Naive thymus-derived CD8-positive, alpha-beta T cell (primary cell): ENCODE data around the gene DLK1. TPM values are rescaled to one million over a fixed set of nuclear protein-coding genes. Genes with fewer than 3 reads are reported as not detected.

Source experiments
- ATAC-seq, 2 donors: fragments of 150-1000 bp; cut with Tn5 transposase in 1 of 2; sonication (Bioruptor Pico), chemical (Tn5 transposase) in 1 of 2; 1 replicate in 1 of 2; 2 replicates in 1 of 2; pipeline ENCODE4 v1.10.0; 2021; ENCODE audit warnings: mild to moderate bottlenecking in 2 of 2, moderate library complexity in 2 of 2
- POLR2A ChIA-PET: fragments of 350-600 bp; sonication (Branson Sonifier 250); formaldehyde crosslinking; loops from one replicate; lab custom pipeline; 2021; ENCODE audit warnings: antibody characterized with exemption; lab: Charles Lee
- DNase-seq, 10 donors: peaks; one replicate each; pipeline versions ENCODE4 v3.0.0 to v3.0.0-alpha.2; 2020 to 2022
- H3K27ac Mint-ChIP-seq, 10 donors: one replicate each; pipeline ENCODE4 v1.8.0; 2020 to 2022; ENCODE audit warnings: mild to moderate bottlenecking in 10 of 10, mixed read lengths in 10 of 10, moderate library complexity in 4 of 10, inconsistent platforms in 1 of 10
- H3K27me3 Mint-ChIP-seq, 5 donors: one replicate each; pipeline ENCODE4 v1.8.0; 2021 to 2022; ENCODE audit warnings: mixed read lengths in 5 of 5
- H3K36me3 Mint-ChIP-seq, 3 donors: one replicate each; pipeline ENCODE4 v1.8.0; 2020 to 2022; ENCODE audit warnings: mixed read lengths in 3 of 3, mild to moderate bottlenecking in 2 of 3, inconsistent platforms in 1 of 3
- H3K4me1 Mint-ChIP-seq, 4 donors: one replicate each; pipeline ENCODE4 v1.8.0; 2021 to 2022; ENCODE audit warnings: mixed read lengths in 4 of 4
- H3K4me3 Mint-ChIP-seq, 10 donors: one replicate each; pipeline ENCODE4 v1.8.0; 2020 to 2022; ENCODE audit warnings: mild to moderate bottlenecking in 10 of 10, mixed read lengths in 10 of 10, moderate library complexity in 6 of 10, inconsistent platforms in 1 of 10
- H3K9me3 Mint-ChIP-seq, 9 donors: one replicate each; pipeline ENCODE4 v1.8.0; 2020 to 2022; ENCODE audit warnings: mixed read lengths in 9 of 9, mild to moderate bottlenecking in 3 of 9, inconsistent platforms in 1 of 9, moderate library complexity in 1 of 9
- polyA plus RNA-seq, 3 donors: library from polyadenylated mRNA; unstranded; fragments of 300-500 nt; fragmentation: Illumina TruSeq; gene quantifications; one replicate each; pipeline ENCODE4 v1.2.3, GENCODE V29; 2021
- total RNA-seq, 8 experiments: library from RNA in 2 of 8; stranded (reverse) in 2 of 8; gene quantifications; one replicate each; pipeline ENCODE4 v1.2.3 and lab custom pipeline; 2021 to 2026

DLK1 gene
- total and polyA plus RNA-seq, 5 experiments from 2014 or later, result not detected

- H3K4me3 Mint-ChIP-seq, result no peak overlapping the region
- no peak overlapping the region for H3K27ac Mint-ChIP-seq
- H3K9me3 Mint-ChIP-seq, result no peaks in the 10 kb centered on the region
- H3K36me3 Mint-ChIP-seq, result no peaks in the 10 kb centered on the region
- POLR2A ChIA-PET, result no interaction called here
- DNase-seq (no peak), ATAC-seq (no peak)
- peaks cover 0 to 2% (median 0%) of the 10 kb centered on the region in 4 donors for H3K4me1 Mint-ChIP-seq
- peaks cover 0 to 56% (median 29%) of the 10 kb centered on the region in 5 donors for H3K27me3 Mint-ChIP-seq
Measured at GRCh38 chr14:100696008-100696407, 30.7 kb upstream of the DLK1 start.

GRCh38 chr14:100696590-100696989 lies 30.1 kb upstream of the DLK1 start:
- no peaks in the 10 kb centered on the region for H3K36me3 Mint-ChIP-seq
- POLR2A ChIA-PET, result no interaction called here
- H3K27me3 Mint-ChIP-seq, result peaks cover 0 to 54% (median 29%) of the 10 kb centered on the region in 5 donors
- no peak overlapping the region for H3K27ac Mint-ChIP-seq
- no peak for DNase-seq
- no peaks in the 10 kb centered on the region for H3K9me3 Mint-ChIP-seq
- no peak for ATAC-seq
- H3K4me3 Mint-ChIP-seq, result no peak overlapping the region
- peaks cover 0 to 2% (median 0%) of the 10 kb centered on the region in 4 donors for H3K4me1 Mint-ChIP-seq

- no peaks in the 10 kb centered on the region for H3K36me3 Mint-ChIP-seq
- H3K4me1 Mint-ChIP-seq, result peaks cover 0 to 2% (median 0%) of the 10 kb centered on the region in 4 donors
- ATAC-seq (no peak), DNase-seq (no peak)
- no peak overlapping the region for H3K4me3 Mint-ChIP-seq
- H3K27me3 Mint-ChIP-seq, result peaks cover 0 to 43% (median 20%) of the 10 kb centered on the region in 5 donors
- POLR2A ChIA-PET, result no interaction called here
- no peaks in the 10 kb centered on the region for H3K9me3 Mint-ChIP-seq
- no peak overlapping the region for H3K27ac Mint-ChIP-seq
Measured at GRCh38 chr14:100698066-100698465, 28.6 kb upstream of the DLK1 start.

- POLR2A ChIA-PET, result no interaction called here
- H3K27me3 Mint-ChIP-seq, result peaks cover 0 to 37% (median 23%) of the 10 kb centered on the region in 5 donors
- H3K9me3 Mint-ChIP-seq, result no peaks in the 10 kb centered on the region
- H3K4me3 Mint-ChIP-seq, result no peak overlapping the region
- no peak for DNase-seq
- no peak for ATAC-seq
- H3K36me3 Mint-ChIP-seq, result no peaks in the 10 kb centered on the region
- H3K27ac Mint-ChIP-seq, result no peak overlapping the region
- peaks cover 0 to 2% (median 0%) of the 10 kb centered on the region in 4 donors for H3K4me1 Mint-ChIP-seq
Measured at GRCh38 chr14:100698666-100699448, 27.8 kb upstream of the DLK1 start.

GRCh38 chr14:100701314-100701713 lies 25.4 kb upstream of the DLK1 start:
- DNase-seq (no peak), ATAC-seq (no peak)
- POLR2A ChIA-PET, result no interaction called here
- Mint-ChIP-seq H3K4me3 (no peak overlapping the region), H3K27ac (peak overlapping the region in 1 of 10 donors; percentile 20), H3K4me1 (peaks cover 0 to 2% (median 0%) of the 10 kb centered on the region in 4 donors), H3K27me3 (peaks cover 0 to 36% (median 21%) of the 10 kb centered on the region in 5 donors), H3K36me3 (no peaks in the 10 kb centered on the region), H3K9me3 (no peaks in the 10 kb centered on the region)

GRCh38 chr14:100702590-100702989 lies 24.1 kb upstream of the DLK1 start:
- H3K36me3 Mint-ChIP-seq, result no peaks in the 10 kb centered on the region
- ATAC-seq (no peak), DNase-seq (no peak)
- H3K4me1 Mint-ChIP-seq, result peaks cover 0 to 5% (median 0%) of the 10 kb centered on the region in 4 donors
- POLR2A ChIA-PET, result no interaction called here
- H3K4me3 Mint-ChIP-seq, result no peak overlapping the region
- no peaks in the 10 kb centered on the region for H3K9me3 Mint-ChIP-seq
- H3K27ac Mint-ChIP-seq, result no peak overlapping the region
- H3K27me3 Mint-ChIP-seq, result peaks cover 2 to 35% (median 15%) of the 10 kb centered on the region in 5 donors

GRCh38 chr14:100703386-100704220 lies 23.1 kb upstream of the DLK1 start:
- Mint-ChIP-seq H3K9me3 (no peaks in the 10 kb centered on the region), H3K27me3 (peaks cover 3 to 33% (median 11%) of the 10 kb centered on the region in 5 donors), H3K4me3 (no peak overlapping the region), H3K36me3 (no peaks in the 10 kb centered on the region), H3K4me1 (peaks cover 0 to 5% (median 0%) of the 10 kb centered on the region in 4 donors), H3K27ac (peak overlapping the region in 1 of 10 donors; percentile 49)
- no peak for ATAC-seq
- POLR2A ChIA-PET, result no interaction called here
- DNase-seq, result no peak

GRCh38 chr14:100706200-100706599 lies 20.5 kb upstream of the DLK1 start:
- ATAC-seq (no peak), DNase-seq (no peak)
- Mint-ChIP-seq H3K4me1 (peaks cover 0 to 4% (median 2%) of the 10 kb centered on the region in 4 donors), H3K4me3 (no peak overlapping the region), H3K9me3 (no peaks in the 10 kb centered on the region), H3K36me3 (no peaks in the 10 kb centered on the region), H3K27ac (no peak overlapping the region), H3K27me3 (peaks cover 6 to 34% (median 19%) of the 10 kb centered on the region in 5 donors)
- POLR2A ChIA-PET, result no interaction called here

- POLR2A ChIA-PET, result no interaction called here
- ATAC-seq (no peak), DNase-seq (no peak)
- H3K4me3 Mint-ChIP-seq, result no peak overlapping the region
- H3K27ac Mint-ChIP-seq, result peak overlapping the region in 1 of 10 donors; percentile 4
- H3K9me3 Mint-ChIP-seq, result no peaks in the 10 kb centered on the region
- no peaks in the 10 kb centered on the region for H3K36me3 Mint-ChIP-seq
- peaks cover 6 to 39% (median 23%) of the 10 kb centered on the region in 5 donors for H3K27me3 Mint-ChIP-seq
- H3K4me1 Mint-ChIP-seq, result peaks cover 0 to 4% (median 2%) of the 10 kb centered on the region in 4 donors
Measured at GRCh38 chr14:100706860-100707259, 19.8 kb upstream of the DLK1 start.

GRCh38 chr14:100708425-100709288 lies 18.0 kb upstream of the DLK1 start:
- Mint-ChIP-seq H3K36me3 (no peaks in the 10 kb centered on the region), H3K4me3 (no peak overlapping the region), H3K4me1 (peaks cover 0 to 7% (median 3%) of the 10 kb centered on the region in 4 donors), H3K9me3 (no peaks in the 10 kb centered on the region), H3K27ac (no peak overlapping the region), H3K27me3 (peaks cover 7 to 47% (median 31%) of the 10 kb centered on the region in 5 donors)
- ATAC-seq (no peak), DNase-seq (no peak)
- POLR2A ChIA-PET, result no interaction called here

- ATAC-seq, result no peak
- H3K27ac Mint-ChIP-seq, result no peak overlapping the region
Measured at GRCh38 chr14:100709289-100710284, 17.1 kb upstream of the DLK1 start.

More at GRCh38 chr14:100709289-100710284, 17.1 kb upstream of the DLK1 start:
- Mint-ChIP-seq H3K36me3 (no peaks in the 10 kb centered on the region), H3K4me1 (peaks cover 0 to 7% (median 4%) of the 10 kb centered on the region in 4 donors), H3K9me3 (no peaks in the 10 kb centered on the region), H3K27me3 (peaks cover 11 to 44% (median 31%) of the 10 kb centered on the region in 5 donors), H3K4me3 (no peak overlapping the region)
- DNase-seq, result peak in 1 of 10 donors; percentile 27
- POLR2A ChIA-PET, result no interaction called here
